Thyroid gland (tissue), 4 donors: ENCODE results near the gene PPP6C. TPM values are rescaled to one million over a fixed set of nuclear protein-coding genes. Genes with fewer than 3 reads are reported as not detected.
"Not testable (repeated sequence)": the region's sequence is repeated elsewhere in the genome, so short reads cannot be mapped to it uniquely, and the experiment has no call there.

ENCODE experiments used
- DNase-seq, 2 donors: peaks; one replicate each; pipeline ENCODE4 v3.0.0-alpha.2; 2019
- H3K27ac ChIP-seq, 3 donors: fragments of 200-600 bp; sonication (generic); 1 replicate in 2 of 3; 2 replicates in 1 of 3; pipeline ENCODE4 v1.5.1; 2016 to 2019; ENCODE audit warnings: mild to moderate bottlenecking in 1 of 3, moderate library complexity in 1 of 3
- H3K27me3 ChIP-seq: fragments of 200-600 bp; sonication (generic); one replicate; pipeline ENCODE4 v1.5.1; 2019
- H3K36me3 ChIP-seq, 2 donors: fragments of 200-600 bp; sonication (generic); one replicate each; pipeline ENCODE4 v1.5.1; 2016 to 2019
- H3K4me1 ChIP-seq, 2 donors: fragments of 200-600 bp; sonication (generic); one replicate each; pipeline ENCODE4 v1.5.1; 2017 to 2019
- H3K4me3 ChIP-seq, 3 donors: fragments of 200-600 bp; sonication (generic); replicated peaks in 1 of 3; 1 replicate in 2 of 3; 2 replicates in 1 of 3; pipeline ENCODE4 v1.5.1; 2016; ENCODE audit warnings: mild to moderate bottlenecking in 1 of 3
- H3K9me3 ChIP-seq: fragments of 200-600 bp; sonication (generic); one replicate; pipeline ENCODE4 v1.5.1; 2017
- POLR2A ChIP-seq, 2 donors: fragments of 450-650 bp; IDR thresholded peaks; one replicate each; pipeline ENCODE4 v1.6.1; 2017; ENCODE audit warnings: antibody characterized with exemption in 2 of 2, mild to moderate bottlenecking in 2 of 2, moderate library complexity in 1 of 2
- WGBS, 2 donors: methylation state at CpG; one replicate each; pipeline ENCODE4 v1.1.5; 2017; 5-methylcytosine and 5-hydroxymethylcytosine counted together
- intact Hi-C: fragments of 100-400 bp; cut with DNase I; formaldehyde crosslinking; loops from one replicate; pipeline ENCODE4 v1.15.1; 2023
- total RNA-seq, 4 donors: library from RNA; depleted of rRNA; stranded (reverse); fragments of >200 nt; gene quantifications; one replicate each; pipeline ENCODE4 v1.2.3, GENCODE V29; 2016
- TF ChIP-seq, protein P1 (sequence below), 6 experiments: fragments of 200-600 bp in 3 of 6; fragments of 450-650 bp in 3 of 6; sonication (generic) in 3 of 6; IDR thresholded peaks; one replicate each; pipeline ENCODE4 v1.5.1; 2016 to 2019; ENCODE audit warnings: antibody characterized with exemption in 6 of 6, mild to moderate bottlenecking in 2 of 6, inconsistent platforms in 1 of 6, moderate library complexity in 1 of 6

PPP6C gene
- total RNA-seq, 4 donors from 2014 or later = 41.3 to 63.1 (median 47.8) TPM

DNA sequence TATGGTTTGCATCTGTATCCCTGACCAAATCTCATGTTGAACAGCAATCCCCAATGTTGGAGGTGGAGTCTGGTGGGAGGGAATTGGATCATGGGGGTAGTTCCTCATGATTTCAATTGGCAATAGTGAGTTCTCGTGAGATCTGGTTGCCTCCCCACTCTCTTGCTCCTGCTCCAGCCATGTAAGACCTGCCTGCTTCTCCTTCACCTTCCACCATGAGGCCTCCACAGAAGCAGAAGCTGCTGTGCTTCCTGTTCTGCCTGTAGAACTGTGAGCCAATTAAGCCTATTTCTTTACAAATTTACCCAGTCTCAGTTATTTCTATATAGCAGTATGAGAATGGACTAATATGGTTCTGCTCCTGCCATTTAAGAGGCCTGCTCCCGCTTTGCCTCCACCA is 79.1 kb downstream of the PPP6C start:
- no peak for DNase-seq

DNA sequence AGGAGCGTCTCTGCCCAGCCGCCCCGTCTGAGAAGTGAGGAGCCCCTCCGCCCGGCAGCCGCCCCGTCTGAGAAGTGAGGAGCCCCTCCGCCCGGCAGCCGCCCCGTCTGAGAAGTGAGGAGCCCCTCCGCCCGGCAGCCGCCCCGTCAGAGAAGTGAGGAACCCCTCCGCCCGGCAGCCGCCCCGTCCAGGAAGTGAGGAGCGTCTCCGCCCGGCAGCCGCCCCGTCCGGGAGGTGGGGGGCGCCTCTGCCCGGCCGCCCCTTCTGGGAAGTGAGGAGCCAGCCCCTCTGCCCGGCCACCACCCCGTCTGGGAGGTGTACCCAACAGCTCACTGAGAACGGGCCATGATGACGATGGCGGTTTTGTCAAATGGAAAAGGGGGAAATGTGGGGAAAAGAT is 81.1 kb downstream of the PPP6C start:
- H3K4me1 ChIP-seq, H3K27ac ChIP-seq, H3K4me3 ChIP-seq, intact Hi-C loops, DNase-seq, H3K9me3 ChIP-seq, H3K27me3 ChIP-seq, H3K36me3 ChIP-seq: not testable (repeated sequence)
- WGBS, 2 donors = 93 to 94% methylated on average over 7 to 18 of the region's 33 CpGs

More for the DNA sequence above, 79.1 kb downstream of the PPP6C start:
- no peak overlapping the region for H3K27ac ChIP-seq
- 100% methylated on average over 2 of the region's 2 CpGs for WGBS, 2 donors
- intact Hi-C loops = no loop called here
- no peak overlapping the region for H3K4me3 ChIP-seq
- H3K4me1 ChIP-seq = no peaks in the 10 kb centered on the region
- no peaks in the 10 kb centered on the region for H3K9me3 ChIP-seq
- H3K36me3 ChIP-seq = no peaks in the 10 kb centered on the region
- TF ChIP-seq, protein P1, sequence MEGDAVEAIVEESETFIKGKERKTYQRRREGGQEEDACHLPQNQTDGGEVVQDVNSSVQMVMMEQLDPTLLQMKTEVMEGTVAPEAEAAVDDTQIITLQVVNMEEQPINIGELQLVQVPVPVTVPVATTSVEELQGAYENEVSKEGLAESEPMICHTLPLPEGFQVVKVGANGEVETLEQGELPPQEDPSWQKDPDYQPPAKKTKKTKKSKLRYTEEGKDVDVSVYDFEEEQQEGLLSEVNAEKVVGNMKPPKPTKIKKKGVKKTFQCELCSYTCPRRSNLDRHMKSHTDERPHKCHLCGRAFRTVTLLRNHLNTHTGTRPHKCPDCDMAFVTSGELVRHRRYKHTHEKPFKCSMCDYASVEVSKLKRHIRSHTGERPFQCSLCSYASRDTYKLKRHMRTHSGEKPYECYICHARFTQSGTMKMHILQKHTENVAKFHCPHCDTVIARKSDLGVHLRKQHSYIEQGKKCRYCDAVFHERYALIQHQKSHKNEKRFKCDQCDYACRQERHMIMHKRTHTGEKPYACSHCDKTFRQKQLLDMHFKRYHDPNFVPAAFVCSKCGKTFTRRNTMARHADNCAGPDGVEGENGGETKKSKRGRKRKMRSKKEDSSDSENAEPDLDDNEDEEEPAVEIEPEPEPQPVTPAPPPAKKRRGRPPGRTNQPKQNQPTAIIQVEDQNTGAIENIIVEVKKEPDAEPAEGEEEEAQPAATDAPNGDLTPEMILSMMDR (IDR thresholded peaks at IDR 0.05) = no peak
- TF ChIP-seq POLR2A (IDR thresholded peaks at IDR 0.05) = no peak
- H3K27me3 ChIP-seq = no peaks in the 10 kb centered on the region

DNA sequence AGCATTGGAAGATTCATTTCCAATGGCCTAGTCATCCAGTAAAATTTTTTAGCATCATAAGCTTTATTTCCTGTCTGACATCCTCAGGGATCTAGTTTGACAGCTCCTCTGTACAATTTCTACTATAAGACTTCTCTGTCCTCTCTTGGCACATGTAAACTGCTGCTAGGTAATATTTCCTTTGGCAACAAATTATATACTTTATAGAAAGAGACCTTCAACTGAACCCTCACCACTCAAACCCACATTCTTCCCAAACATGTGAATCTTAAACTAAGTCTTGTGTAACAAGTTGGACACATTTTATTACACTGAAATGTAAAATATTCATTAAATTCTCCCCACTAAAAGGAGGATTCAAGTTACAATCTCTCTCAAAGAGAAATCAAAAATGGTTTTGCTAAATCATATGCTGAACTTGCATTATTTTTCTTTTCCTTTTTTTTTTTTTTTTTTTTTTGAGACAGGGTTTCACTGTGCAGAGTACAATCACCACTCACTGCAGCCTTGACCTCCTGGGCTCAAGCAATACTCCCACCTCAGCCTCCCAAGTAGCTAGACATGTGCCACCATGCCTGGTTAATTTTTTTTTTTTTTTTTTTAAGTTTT is 83.2 kb downstream of the PPP6C start:
- Histone ChIP-seq H3K4me1 (peaks cover 0 to 7% of the 10 kb centered on the region in 2 donors), H3K27ac (no peak overlapping the region), H3K36me3 (no peaks in the 10 kb centered on the region), H3K27me3 (no peaks in the 10 kb centered on the region), H3K9me3 (no peaks in the 10 kb centered on the region), H3K4me3 (no peak overlapping the region)
- intact Hi-C loops = no loop called here
- no peak for DNase-seq
- no peak for TF ChIP-seq POLR2A (IDR thresholded peaks at IDR 0.05)
- TF ChIP-seq, protein P1 (IDR thresholded peaks at IDR 0.05) = no peak

DNA sequence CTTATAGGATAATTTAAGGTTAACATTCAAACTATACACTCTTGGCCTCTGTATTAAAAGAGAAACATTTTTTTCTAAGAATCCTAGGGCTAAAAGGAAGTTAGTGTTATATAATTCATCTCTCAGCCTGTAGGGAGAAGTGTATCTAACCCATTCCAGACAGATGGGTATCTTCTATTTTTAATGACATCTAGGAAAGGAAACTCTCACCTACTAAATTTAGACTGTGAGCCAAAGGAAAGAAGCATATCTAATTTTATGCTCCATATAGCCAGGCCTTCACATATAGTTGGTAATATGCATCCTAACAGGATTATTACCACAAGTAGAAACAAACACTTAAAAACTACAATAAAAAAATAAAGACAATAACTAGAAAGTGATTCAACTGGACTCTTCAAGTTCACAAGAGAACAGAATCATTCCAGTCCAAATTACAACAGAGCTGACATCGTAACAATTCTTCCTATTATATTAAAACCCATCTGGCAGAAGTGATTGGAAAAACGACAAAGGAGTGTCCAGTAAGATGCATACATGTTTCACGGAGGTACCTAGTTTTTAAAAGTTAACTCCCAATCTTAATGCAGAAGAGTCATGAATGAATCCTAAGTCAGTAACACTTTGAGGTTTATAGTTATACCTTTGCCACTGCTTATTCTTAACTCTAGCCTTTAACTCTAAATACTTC is 85.7 kb downstream of the PPP6C start:
- H3K4me3 ChIP-seq = no peak overlapping the region
- no peak for TF ChIP-seq POLR2A (IDR thresholded peaks at IDR 0.05)
- no peak for DNase-seq
- H3K36me3 ChIP-seq = no peaks in the 10 kb centered on the region
- H3K27me3 ChIP-seq = no peaks in the 10 kb centered on the region
- WGBS, 2 donors = 66 to 82% methylated on average over 3 of the region's 3 CpGs
- no peak overlapping the region for H3K27ac ChIP-seq
- no peaks in the 10 kb centered on the region for H3K9me3 ChIP-seq
- intact Hi-C loops = no loop called here
- peaks cover 12 to 22% of the 10 kb centered on the region in 2 donors for H3K4me1 ChIP-seq

DNA sequence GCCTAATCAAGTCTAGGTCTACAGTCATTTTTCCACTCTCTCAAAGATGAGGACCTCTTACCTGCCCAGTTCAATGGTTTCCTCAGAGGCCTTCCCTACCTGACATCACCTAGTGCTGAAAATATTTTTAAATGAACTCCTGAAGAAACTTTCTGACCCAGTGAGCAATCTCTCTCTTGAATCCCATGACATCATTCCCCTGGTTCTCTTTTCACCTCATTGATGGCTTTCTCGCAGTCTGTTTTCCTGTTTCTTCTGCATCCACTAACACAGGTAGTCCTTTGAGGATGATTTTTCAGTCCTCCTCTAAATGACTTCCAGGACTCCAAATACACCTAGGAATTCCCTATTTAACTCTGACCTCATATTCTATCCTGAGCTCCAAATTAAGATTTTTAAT is 86.6 kb downstream of the PPP6C start:
- Histone ChIP-seq H3K36me3 (no peaks in the 10 kb centered on the region), H3K27ac (no peak overlapping the region), H3K9me3 (no peaks in the 10 kb centered on the region), H3K27me3 (no peaks in the 10 kb centered on the region), H3K4me3 (no peak overlapping the region), H3K4me1 (peaks cover 12 to 28% of the 10 kb centered on the region in 2 donors)
- TF ChIP-seq POLR2A (IDR thresholded peaks at IDR 0.05) = no peak
- no peak for DNase-seq
- 67 to 87% methylated on average over 1 of the region's 1 CpG for WGBS, 2 donors
- intact Hi-C loops = no loop called here

DNA sequence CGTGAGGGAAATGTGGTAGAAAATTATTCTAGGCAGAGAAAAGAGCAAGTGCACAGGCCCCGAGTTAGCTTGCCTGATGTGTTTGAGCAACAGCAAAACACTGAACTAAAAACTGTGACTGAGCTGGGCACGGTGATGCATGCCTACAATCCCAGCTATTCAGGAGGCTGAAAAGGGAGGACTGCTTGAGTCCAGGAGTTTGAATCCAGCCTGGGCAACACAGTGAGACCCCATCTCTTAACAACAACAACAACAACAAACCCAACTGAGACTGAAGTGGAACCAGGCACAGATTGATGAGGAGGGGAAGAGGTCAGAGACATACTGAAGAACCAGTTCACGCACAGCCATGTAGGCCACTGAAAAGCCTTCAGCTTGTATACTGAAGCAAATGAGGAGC is 88.8 kb downstream of the PPP6C start:
- Histone ChIP-seq H3K4me3 (no peak overlapping the region), H3K27ac (no peak overlapping the region), H3K27me3 (no peaks in the 10 kb centered on the region), H3K9me3 (no peaks in the 10 kb centered on the region), H3K36me3 (no peaks in the 10 kb centered on the region), H3K4me1 (peaks cover 12 to 28% of the 10 kb centered on the region in 2 donors)
- 75 to 79% methylated on average over 4 of the region's 4 CpGs for WGBS, 2 donors
- DNase-seq = no peak
- intact Hi-C loops = no loop called here
- no peak for TF ChIP-seq POLR2A (IDR thresholded peaks at IDR 0.05)
- TF ChIP-seq, protein P1 (IDR thresholded peaks at IDR 0.05) = no peak
